NT2/D1 (cell line): ENCODE data around the gene DNAH11.

Experiments
- SUZ12 ChIP-seq: IDR thresholded peaks from 2 replicates; pipeline ENCODE4 v1.6.1; 2011; ENCODE audit not compliant: insufficient read length, insufficient read depth; ENCODE audit errors: extremely low read depth
- YY1 ChIP-seq: IDR thresholded peaks from 2 replicates; pipeline ENCODE4 v1.6.1; 2011; ENCODE audit not compliant: insufficient read length, insufficient read depth
- ZNF274 ChIP-seq: IDR thresholded peaks from 2 replicates; pipeline ENCODE4 v1.6.1; 2011; ENCODE audit warnings: mild to moderate bottlenecking, low read depth, low read length

- TF ChIP-seq ZNF274 (no peak), YY1 (no peak), SUZ12 (no peak)
Measured at GRCh38 chr7:21918216-21918615, 375.4 kb downstream of the DNAH11 start.
